K562 (cell line): Measurements from ENCODE around the gene ZNF620. TPM values are rescaled to one million over a fixed set of nuclear protein-coding genes. Genes with fewer than 3 reads are reported as not detected.
A peak's percentile ranks its signal among the peaks of the same experiment; 100 is the strongest.

Experiments used
- BHLHE40 ChIP-seq: IDR thresholded peaks from 2 replicates; pipeline ENCODE4 v1.6.1; 2011; ENCODE audit warnings: low read length, improper control_type of control experiment
- PML ChIP-seq: IDR thresholded peaks from 2 replicates; pipeline ENCODE4 v1.6.1; 2012; ENCODE audit warnings: low read length, inconsistent platforms
- RBM25 ChIP-seq: fragments of 200-400 bp; formaldehyde crosslinking; IDR thresholded peaks from 2 replicates; pipeline ENCODE4 v1.6.1; 2018; ENCODE audit warnings: low read length, low read depth, moderate library complexity; ENCODE audit not compliant: severe bottlenecking
- ZNF12 ChIP-seq: sonication (generic); formaldehyde crosslinking; IDR thresholded peaks from 2 replicates; pipeline ENCODE4 v1.4.0; 2020; ENCODE audit warnings: mild to moderate bottlenecking, missing genetic modification reagents
- ZNF57 ChIP-seq: fragments of 450-650 bp; formaldehyde crosslinking; IDR thresholded peaks from 2 replicates; pipeline ENCODE4 v1.4.0; 2020; ENCODE audit warnings: mild to moderate bottlenecking, moderate library complexity
- polyA plus RNA-seq, 8 experiments: library from polyadenylated mRNA; depleted of rRNA in 4 of 8; stranded (reverse) in 5 of 8; unstranded in 3 of 8; fragments of >200 nt; fragmentation: Nextera tagmentation in 2 of 8; fragmentation: Illumina TruSeq in 1 of 8; extraction: Ambion mirVana in 2 of 8; extraction: Trizol in 1 of 8; gene quantifications; 2 replicates each; pipeline versions ENCODE4 v1.2.1 to v1.2.3, GENCODE V29; 2011 to 2014; ENCODE audit warnings: inconsistent platforms in 1 of 8, missing spikeins in 1 of 8
- total RNA-seq, 7 experiments: library from RNA; depleted of rRNA in 6 of 7; stranded (reverse); fragments of >200 nt in 6 of 7; fragmentation: Illumina TruSeq in 2 of 7; extraction: Trizol in 2 of 7; gene quantifications; 2 replicates each; pipeline versions ENCODE4 v1.2.1 to v1.2.3, GENCODE V29; 2011 to 2021; ENCODE audit warnings: low replicate concordance in 1 of 7
- TF ChIP-seq, protein P1 (sequence below): sonication (generic); formaldehyde crosslinking; IDR thresholded peaks from 2 replicates; pipeline ENCODE4 v1.8.1; 2023; ENCODE audit warnings: missing genetic modification reagents, mild to moderate bottlenecking, borderline replicate concordance
- TF ChIP-seq, protein P2 (sequence below): sonication (generic); formaldehyde crosslinking; IDR thresholded peaks from 2 replicates; pipeline ENCODE4 v1.8.0; 2022; ENCODE audit warnings: mild to moderate bottlenecking, missing genetic modification reagents
- TF ChIP-seq, protein P3 (sequence below): fragments of 250-450 bp; sonication (Bioruptor Pico); IDR thresholded peaks from 2 replicates; pipeline ENCODE4 v1.4.0; 2020; ENCODE audit warnings: borderline replicate concordance
- TF ChIP-seq, protein P4 (sequence below): fragments of 200-800 bp; sonication (Bioruptor generic); IDR thresholded peaks from 2 replicates; pipeline ENCODE4 v1.6.1; 2016; ENCODE audit warnings: missing genetic modification characterization, missing compliant biosample characterization
- TF ChIP-seq, protein P5 (sequence below): fragments of 250-450 bp; sonication (Bioruptor Pico); IDR thresholded peaks from 2 replicates; pipeline ENCODE4 v1.5.0; 2021

The ZNF620 gene
- total and polyA plus RNA-seq, 9 of the 15 experiments (the other 6 are each of a cell fraction or from before 2014, with no cell fraction given): 1.2 to 5.5 (median 3.3) TPM

DNA sequence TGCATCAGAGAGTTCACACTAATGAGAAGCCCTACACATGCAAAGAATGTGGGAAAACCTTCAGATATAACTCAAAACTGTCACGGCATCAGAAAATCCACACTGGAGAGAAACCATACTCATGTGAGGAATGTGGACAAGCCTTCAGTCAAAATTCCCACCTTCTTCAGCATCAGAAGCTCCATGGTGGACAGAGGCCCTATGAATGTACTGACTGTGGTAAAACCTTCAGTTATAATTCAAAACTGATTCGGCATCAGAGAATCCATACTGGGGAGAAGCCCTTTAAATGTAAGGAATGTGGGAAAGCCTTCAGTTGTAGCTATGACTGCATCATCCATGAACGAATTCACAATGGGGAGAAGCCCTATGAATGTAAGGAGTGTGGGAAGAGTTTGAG lies 18.7 kb upstream of the ZNF620 start (continued):
- TF ChIP-seq, protein P1, sequence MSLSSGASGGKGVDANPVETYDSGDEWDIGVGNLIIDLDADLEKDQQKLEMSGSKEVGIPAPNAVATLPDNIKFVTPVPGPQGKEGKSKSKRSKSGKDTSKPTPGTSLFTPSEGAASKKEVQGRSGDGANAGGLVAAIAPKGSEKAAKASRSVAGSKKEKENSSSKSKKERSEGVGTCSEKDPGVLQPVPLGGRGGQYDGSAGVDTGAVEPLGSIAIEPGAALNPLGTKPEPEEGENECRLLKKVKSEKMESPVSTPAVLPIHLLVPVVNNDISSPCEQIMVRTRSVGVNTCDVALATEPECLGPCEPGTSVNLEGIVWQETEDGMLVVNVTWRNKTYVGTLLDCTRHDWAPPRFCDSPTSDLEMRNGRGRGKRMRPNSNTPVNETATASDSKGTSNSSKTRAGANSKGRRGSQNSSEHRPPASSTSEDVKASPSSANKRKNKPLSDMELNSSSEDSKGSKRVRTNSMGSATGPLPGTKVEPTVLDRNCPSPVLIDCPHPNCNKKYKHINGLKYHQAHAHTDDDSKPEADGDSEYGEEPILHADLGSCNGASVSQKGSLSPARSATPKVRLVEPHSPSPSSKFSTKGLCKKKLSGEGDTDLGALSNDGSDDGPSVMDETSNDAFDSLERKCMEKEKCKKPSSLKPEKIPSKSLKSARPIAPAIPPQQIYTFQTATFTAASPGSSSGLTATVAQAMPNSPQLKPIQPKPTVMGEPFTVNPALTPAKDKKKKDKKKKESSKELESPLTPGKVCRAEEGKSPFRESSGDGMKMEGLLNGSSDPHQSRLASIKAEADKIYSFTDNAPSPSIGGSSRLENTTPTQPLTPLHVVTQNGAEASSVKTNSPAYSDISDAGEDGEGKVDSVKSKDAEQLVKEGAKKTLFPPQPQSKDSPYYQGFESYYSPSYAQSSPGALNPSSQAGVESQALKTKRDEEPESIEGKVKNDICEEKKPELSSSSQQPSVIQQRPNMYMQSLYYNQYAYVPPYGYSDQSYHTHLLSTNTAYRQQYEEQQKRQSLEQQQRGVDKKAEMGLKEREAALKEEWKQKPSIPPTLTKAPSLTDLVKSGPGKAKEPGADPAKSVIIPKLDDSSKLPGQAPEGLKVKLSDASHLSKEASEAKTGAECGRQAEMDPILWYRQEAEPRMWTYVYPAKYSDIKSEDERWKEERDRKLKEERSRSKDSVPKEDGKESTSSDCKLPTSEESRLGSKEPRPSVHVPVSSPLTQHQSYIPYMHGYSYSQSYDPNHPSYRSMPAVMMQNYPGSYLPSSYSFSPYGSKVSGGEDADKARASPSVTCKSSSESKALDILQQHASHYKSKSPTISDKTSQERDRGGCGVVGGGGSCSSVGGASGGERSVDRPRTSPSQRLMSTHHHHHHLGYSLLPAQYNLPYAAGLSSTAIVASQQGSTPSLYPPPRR: no peak
- TF ChIP-seq, protein P2, sequence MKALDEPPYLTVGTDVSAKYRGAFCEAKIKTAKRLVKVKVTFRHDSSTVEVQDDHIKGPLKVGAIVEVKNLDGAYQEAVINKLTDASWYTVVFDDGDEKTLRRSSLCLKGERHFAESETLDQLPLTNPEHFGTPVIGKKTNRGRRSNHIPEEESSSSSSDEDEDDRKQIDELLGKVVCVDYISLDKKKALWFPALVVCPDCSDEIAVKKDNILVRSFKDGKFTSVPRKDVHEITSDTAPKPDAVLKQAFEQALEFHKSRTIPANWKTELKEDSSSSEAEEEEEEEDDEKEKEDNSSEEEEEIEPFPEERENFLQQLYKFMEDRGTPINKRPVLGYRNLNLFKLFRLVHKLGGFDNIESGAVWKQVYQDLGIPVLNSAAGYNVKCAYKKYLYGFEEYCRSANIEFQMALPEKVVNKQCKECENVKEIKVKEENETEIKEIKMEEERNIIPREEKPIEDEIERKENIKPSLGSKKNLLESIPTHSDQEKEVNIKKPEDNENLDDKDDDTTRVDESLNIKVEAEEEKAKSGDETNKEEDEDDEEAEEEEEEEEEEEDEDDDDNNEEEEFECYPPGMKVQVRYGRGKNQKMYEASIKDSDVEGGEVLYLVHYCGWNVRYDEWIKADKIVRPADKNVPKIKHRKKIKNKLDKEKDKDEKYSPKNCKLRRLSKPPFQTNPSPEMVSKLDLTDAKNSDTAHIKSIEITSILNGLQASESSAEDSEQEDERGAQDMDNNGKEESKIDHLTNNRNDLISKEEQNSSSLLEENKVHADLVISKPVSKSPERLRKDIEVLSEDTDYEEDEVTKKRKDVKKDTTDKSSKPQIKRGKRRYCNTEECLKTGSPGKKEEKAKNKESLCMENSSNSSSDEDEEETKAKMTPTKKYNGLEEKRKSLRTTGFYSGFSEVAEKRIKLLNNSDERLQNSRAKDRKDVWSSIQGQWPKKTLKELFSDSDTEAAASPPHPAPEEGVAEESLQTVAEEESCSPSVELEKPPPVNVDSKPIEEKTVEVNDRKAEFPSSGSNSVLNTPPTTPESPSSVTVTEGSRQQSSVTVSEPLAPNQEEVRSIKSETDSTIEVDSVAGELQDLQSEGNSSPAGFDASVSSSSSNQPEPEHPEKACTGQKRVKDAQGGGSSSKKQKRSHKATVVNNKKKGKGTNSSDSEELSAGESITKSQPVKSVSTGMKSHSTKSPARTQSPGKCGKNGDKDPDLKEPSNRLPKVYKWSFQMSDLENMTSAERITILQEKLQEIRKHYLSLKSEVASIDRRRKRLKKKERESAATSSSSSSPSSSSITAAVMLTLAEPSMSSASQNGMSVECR: no peak
- TF ChIP-seq, protein P3, sequence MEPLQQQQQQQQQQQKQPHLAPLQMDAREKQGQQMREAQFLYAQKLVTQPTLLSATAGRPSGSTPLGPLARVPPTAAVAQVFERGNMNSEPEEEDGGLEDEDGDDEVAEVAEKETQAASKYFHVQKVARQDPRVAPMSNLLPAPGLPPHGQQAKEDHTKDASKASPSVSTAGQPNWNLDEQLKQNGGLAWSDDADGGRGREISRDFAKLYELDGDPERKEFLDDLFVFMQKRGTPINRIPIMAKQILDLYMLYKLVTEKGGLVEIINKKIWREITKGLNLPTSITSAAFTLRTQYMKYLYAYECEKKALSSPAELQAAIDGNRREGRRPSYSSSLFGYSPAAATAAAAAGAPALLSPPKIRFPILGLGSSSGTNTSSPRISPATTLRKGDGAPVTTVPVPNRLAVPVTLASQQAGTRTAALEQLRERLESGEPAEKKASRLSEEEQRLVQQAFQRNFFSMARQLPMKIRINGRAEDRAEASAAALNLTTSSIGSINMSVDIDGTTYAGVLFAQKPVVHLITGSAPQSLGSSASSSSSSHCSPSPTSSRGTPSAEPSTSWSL (CRISPR knock-in tag): no peak
- no peak for TF ChIP-seq ZNF57 (CRISPR knock-in tag)
- peak; percentile 32 for TF ChIP-seq RBM25
- TF ChIP-seq PML: no peak
- TF ChIP-seq, protein P4, sequence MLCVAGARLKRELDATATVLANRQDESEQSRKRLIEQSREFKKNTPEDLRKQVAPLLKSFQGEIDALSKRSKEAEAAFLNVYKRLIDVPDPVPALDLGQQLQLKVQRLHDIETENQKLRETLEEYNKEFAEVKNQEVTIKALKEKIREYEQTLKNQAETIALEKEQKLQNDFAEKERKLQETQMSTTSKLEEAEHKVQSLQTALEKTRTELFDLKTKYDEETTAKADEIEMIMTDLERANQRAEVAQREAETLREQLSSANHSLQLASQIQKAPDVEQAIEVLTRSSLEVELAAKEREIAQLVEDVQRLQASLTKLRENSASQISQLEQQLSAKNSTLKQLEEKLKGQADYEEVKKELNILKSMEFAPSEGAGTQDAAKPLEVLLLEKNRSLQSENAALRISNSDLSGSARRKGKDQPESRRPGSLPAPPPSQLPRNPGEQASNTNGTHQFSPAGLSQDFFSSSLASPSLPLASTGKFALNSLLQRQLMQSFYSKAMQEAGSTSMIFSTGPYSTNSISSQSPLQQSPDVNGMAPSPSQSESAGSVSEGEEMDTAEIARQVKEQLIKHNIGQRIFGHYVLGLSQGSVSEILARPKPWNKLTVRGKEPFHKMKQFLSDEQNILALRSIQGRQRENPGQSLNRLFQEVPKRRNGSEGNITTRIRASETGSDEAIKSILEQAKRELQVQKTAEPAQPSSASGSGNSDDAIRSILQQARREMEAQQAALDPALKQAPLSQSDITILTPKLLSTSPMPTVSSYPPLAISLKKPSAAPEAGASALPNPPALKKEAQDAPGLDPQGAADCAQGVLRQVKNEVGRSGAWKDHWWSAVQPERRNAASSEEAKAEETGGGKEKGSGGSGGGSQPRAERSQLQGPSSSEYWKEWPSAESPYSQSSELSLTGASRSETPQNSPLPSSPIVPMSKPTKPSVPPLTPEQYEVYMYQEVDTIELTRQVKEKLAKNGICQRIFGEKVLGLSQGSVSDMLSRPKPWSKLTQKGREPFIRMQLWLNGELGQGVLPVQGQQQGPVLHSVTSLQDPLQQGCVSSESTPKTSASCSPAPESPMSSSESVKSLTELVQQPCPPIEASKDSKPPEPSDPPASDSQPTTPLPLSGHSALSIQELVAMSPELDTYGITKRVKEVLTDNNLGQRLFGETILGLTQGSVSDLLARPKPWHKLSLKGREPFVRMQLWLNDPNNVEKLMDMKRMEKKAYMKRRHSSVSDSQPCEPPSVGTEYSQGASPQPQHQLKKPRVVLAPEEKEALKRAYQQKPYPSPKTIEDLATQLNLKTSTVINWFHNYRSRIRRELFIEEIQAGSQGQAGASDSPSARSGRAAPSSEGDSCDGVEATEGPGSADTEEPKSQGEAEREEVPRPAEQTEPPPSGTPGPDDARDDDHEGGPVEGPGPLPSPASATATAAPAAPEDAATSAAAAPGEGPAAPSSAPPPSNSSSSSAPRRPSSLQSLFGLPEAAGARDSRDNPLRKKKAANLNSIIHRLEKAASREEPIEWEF (CRISPR knock-in tag): no peak
- no peak for TF ChIP-seq BHLHE40
- TF ChIP-seq ZNF12 (CRISPR knock-in tag): no peak
- TF ChIP-seq, protein P5, sequence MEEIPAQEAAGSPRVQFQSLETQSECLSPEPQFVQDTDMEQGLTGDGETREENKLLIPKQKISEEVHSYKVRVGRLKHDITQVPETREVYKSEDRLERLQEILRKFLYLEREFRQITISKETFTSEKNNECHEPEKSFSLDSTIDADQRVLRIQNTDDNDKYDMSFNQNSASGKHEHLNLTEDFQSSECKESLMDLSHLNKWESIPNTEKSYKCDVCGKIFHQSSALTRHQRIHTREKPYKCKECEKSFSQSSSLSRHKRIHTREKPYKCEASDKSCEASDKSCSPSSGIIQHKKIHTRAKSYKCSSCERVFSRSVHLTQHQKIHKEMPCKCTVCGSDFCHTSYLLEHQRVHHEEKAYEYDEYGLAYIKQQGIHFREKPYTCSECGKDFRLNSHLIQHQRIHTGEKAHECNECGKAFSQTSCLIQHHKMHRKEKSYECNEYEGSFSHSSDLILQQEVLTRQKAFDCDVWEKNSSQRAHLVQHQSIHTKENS (CRISPR knock-in tag): no peak
